NCI-H345 (cell line): Measurements from ENCODE around the gene LY6G6C.
A peak's percentile ranks its signal among the peaks of the same experiment; 100 is the strongest.

Experiments
- DNase-seq: peaks from one replicate; lab custom pipeline; 2025; lab: John Stamatoyannopoulos, UW

LY6G6C gene

DNA sequence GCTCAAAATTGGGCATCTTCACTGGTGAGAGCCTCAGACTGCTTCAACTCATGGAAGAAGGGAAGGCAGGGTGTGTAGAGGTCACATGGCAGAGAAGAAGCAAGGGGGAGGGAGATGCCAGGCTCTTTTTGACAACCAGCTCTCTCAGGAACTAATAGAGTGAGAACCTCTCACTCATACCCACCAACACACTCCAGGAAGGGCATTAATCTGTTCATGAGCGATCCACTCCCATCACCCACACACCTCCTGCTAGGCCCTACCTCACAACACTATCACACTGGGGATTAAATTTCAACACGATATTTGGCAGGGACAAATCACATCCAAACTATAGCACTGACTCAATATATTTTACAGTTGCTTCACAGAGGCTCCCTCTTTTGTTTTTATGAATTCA lies 20.3 kb upstream of the LY6G6C start:
- DNase-seq = no peak

DNA sequence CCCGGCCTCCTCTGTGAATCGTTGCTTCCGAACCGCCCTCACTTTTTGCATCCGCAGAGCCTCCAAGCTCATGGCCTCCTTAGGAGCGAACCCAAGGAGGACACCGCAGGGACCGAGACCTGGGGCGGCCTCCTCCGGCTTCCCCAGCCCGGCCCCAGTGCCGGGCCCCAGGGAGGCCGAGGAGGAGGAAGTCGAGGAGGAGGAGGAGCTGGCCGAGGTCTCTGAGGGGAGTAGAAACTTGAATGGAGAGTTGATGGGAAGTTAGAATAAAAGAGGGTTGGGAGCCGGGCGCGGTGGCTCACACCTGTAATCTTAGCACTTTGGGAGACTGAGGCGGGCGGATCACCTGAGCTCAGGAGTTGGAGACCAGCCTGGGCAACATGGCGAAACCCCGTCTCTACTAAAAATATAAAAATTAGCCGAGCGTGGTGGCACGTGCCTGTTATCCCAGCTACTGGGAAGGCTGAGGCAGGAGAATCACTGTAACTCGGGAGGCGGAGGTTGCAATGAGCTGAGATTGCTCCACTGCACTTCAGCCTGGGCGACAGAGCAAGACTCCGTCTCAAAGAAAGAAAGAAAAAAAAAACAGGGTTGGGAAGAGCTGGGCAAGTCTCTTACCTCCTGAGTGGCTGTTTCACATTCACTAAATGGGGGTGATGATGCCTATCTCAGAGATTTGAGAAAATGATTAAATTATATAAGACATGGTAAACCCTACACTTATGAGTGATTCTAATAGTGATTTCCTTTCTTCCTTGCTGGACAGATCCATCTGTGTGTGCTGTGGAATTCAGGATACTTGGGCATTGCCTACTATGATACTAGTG lies 19.1 kb upstream of the LY6G6C start:
- DNase-seq = no peak

DNA sequence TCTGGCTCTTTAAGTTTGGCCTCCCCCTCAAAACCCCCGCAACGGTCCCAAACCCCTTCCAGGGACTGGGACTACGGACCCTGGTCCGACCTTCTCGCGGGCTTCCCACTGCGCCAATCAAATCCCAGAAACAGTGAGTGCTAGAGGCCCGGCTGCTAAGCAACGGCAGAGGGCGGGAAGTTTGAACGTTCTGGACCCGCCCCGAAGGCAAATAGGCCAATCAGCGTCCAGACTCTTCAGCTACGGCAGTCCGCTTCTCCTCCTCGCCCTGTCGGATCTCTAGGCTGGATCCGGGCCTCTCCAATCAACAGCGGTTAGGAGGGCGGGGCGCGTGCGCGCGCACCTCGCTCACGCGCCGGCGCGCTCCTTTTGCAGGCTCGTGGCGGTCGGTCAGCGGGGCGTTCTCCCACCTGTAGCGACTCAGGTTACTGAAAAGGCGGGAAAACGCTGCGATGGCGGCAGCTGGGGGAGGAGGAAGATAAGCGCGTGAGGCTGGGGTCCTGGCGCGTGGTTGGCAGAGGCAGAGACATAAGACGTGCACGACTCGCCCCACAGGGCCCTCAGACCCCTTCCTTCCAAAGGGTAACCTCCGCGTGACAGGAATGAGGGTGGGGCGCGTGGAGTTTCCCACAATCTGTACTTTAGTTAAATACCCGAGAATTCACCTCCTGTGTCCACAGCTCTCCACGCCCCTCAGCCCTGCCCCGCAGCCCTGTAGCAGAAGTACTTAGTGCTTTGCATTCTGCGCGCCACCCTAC lies 18.3 kb upstream of the LY6G6C start, which contains the start of gene MSH5:
MSH5 (plus strand) TSS at position 367 of the 758 bp plus-strand sequence. CDS start 462 bp downstream, outside the sequence.
- peak; percentile 99 for DNase-seq

DNA sequence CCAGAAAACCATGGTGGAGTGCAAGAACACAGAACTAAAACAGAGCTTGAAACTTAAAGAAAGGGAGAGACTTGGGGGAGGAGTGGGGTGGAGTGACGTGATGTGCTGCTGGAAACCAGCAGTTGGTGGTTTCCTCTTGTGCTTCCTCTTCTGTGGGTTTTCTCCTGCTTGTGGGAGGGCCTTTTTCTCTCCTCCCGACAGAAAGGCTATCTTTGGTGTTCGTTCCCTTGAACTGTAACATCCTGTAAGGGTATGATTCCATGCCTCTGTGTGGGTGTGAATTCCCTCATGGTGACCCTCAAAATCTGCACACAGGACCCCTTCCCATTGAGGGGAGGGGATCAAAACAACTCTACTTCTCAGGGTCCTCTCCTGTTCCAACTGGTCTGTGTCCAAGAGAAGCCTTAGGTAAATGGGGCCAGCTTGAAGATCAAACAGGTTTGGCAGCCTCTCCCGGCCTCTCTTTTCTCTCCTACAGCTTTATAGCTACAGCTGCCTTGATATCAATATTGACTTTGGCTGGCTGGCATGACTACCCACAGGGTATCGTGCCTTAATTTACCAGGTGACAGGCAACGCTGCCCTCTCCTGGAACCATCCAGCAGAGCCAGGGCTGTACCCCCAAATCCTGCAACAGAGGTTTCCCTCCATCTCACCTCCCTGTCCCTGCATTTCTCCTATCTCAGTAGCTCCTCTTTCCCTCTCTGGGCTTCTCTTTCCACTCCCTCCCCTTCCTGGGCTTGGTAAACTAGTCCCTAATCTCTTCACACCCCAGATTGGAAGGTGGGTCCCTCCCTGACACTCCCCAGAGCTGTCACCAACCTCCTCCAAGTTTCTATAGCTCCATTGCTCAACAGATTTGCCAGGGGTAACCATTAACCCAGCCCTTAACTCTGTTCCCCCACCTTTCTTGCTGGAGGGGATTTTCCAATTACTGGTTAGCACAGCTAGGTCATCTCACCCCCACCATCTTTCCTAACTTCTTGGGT lies 16.7 kb upstream of the LY6G6C start:
- DNase-seq = peak; percentile 92

DNA sequence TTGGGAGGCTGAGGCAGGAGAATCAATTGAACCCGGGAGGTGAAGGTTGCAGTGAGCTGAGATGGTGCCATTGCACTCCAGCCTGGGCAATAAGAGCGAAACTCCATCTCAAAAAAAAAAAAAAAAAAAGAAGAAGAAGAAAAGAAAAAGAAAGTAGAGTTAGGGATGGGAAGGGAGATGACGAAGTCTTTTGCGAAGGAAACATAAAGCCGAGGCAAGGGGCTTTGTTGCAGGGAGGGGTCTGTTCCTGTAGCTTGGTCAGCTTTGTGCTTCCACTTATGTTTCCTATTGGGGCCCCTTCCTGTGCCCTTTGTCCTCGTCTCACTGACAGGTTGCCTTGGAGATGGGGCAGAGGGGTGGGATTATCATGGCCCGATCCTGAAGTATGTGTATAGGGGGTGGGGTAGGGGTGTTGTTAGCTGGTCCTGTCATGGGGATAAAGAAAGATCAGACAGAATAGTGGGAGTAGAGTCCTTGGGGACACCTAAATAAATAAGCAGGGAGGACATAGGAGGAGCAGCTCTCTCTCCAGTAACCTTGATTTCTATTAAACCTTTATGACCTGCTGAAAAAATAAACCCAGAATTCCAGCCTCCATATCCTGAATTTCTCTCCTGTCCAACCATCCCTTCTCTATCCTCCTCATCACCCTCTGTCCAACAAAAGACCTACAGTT lies 15.9 kb upstream of the LY6G6C start:
- peak; percentile 40 for DNase-seq

- no peak for DNase-seq
Measured at GRCh38 chr6:31736768-31737314, 15.3 kb upstream of the LY6G6C start.

- DNase-seq = peak; percentile 84
Measured at GRCh38 chr6:31736021-31736767, 14.6 kb upstream of the LY6G6C start, which contains the start of gene CLIC1. Gene CLIC1, minus strand, starts transcription at chr6:31736530. Its CDS starts 230 bp downstream, at chr6:31736300.

DNA sequence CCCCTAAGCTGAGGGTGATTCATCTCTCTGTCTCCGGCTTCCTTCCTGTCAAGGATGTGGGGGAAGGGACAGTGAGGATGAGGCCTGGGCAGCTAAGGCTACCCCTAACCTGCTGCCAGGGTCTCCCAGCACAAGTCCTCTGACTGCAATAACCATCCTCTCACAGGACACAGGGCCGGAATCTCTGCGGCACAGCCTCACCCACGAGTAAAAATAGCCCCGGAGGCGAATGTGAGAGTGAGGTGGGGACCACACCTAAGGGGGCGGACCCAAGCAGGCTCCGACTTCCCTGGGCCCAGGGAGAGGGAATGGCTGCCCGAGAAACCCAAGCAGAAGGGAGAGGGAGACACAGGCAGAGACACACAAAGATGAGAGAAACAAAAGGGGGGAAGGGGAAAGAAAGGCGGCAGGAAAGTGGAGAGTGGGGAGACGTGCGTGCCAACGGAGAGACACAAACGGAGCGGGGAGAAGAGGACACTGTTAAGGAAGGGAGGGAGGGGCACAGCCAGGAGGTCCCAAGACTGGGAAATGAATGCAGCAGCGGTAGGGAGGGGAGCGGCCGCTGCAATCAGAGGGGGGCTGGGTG lies 13.4 kb upstream of the LY6G6C start:
- DNase-seq = no peak

GRCh38 chr6:31734247-31734820 lies 12.8 kb upstream of the LY6G6C start:
- no peak for DNase-seq

GRCh38 chr6:31733734-31734133 lies 12.2 kb upstream of the LY6G6C start:
- no peak for DNase-seq

GRCh38 chr6:31732029-31732428 lies 10.5 kb upstream of the LY6G6C start:
- DNase-seq = no peak

GRCh38 chr6:31730631-31731086 lies 9.1 kb upstream of the LY6G6C start:
- no peak for DNase-seq

DNA sequence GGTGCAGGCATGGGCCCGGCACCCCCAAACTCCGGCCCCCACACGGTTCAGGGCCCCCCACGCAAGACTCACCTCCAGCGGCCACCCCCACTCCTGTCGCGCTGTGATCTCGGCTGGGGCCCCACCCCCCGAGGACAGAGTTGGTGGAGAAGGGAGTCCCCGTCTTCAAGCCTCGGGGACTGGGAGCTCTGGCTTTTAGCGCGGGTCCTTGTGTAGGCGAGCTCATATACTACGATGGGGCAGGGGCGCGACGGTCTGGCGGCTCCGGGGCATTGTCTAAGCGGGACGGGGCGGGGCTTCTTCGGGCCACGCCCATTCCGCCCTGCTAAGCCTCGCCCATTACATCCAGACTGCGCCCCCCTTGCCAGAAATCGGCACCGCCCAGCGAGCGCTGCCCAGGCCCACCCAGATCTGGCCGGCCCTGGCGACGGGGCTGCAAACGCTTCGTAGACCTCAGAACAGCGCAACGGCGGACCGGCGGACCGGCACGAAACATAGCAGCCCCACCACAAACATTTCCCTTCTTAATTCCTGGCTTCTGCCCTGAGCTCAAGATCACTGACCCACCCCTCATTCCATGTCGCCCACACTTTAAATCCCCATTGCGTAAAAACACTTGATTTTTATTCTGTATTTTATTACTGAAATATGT lies 8.6 kb upstream of the LY6G6C start:
- DNase-seq = peak; percentile 78

GRCh38 chr6:31729515-31729978 lies 8.0 kb upstream of the LY6G6C start:
- peak; percentile 81 for DNase-seq

- DNase-seq = no peak
Measured at GRCh38 chr6:31728767-31729514, 7.4 kb upstream of the LY6G6C start, which contains the start of gene DDAH2. Gene DDAH2, minus strand, starts transcription at chr6:31729299. Its CDS starts 138 bp downstream, at chr6:31729161.

DNA sequence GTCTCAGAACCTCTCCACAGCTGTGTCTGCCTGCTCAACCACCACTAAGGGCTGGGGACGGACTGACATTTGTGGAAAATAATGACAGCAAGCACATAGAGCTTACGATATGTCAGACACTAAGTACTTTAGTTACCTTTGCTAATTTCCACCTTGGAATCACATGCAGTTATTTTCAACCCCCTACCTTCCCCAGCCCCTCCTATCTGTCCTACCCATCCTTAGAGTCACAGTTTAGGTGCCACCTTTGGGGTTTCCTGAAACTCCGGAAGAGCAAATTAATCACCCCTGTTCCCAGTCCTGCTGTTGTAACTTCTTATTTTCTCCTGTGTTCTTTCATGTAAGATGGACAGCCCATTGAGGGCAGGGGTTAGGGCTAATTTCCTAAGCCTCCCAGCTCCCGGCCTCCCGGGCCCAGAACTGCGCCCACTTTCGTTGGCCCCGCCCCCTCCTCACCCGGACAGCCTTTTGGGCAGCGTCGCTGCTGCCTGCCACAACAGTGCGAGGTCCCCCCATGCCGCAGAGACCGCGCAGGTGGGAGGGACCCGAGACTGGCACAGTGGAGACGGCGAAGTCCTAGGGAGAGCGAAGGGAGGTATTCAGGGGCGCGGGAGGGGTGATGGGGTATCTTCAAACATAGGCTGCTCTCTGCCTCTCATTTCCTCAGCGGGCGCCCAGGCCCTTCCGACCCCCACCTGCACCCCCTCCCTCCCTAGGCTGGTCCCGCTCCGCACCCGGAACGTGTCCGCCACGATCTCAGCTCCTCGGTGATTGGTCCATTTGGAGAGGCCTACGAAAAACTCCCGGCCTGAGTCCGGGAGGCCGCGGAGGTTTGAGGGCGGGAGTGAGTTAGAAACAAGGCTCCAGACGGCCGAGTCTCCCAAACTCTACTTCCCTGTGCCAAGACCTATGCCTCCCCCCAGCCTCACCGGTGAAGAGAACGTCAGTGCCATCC lies 6.4 kb upstream of the LY6G6C start:
- DNase-seq = no peak
